ENCODE data around the gene TERC.
"Not testable (repeated sequence)": the region's sequence is repeated elsewhere in the genome, so short reads cannot be mapped to it uniquely, and the experiment has no call there.

TERC gene

GRCh38 chr3:169771497-169772304 is 6.8 kb upstream of the TERC start:
- peak; percentile 45 for FAIRE-seq

GRCh38 chr3:169769287-169770181 is 4.7 kb upstream of the TERC start, which contains the start of gene ACTRT3:
Gene ACTRT3, minus strand, starts transcription at chr3:169769561. Its CDS starts 41 bp downstream, at chr3:169769520.
- FAIRE-seq, result no peak

GRCh38 chr3:169764312-169764881 is 463 bp downstream of the TERC start:
- FAIRE-seq, result no peak

GRCh38 chr3:169760479-169760878 is 4.4 kb downstream of the TERC start:
- FAIRE-seq, result no peak

GRCh38 chr3:169759256-169759655 is 5.6 kb downstream of the TERC start:
- no peak for FAIRE-seq

- FAIRE-seq, result no peak
These were observed 6.4 kb downstream of the TERC start for GRCh38 chr3:169758359-169758994.

GRCh38 chr3:169755488-169755887 is 9.4 kb downstream of the TERC start:
- no peak for FAIRE-seq

GRCh38 chr3:169754711-169755110 is 10.1 kb downstream of the TERC start:
- no peak for FAIRE-seq

- FAIRE-seq, result no peak
These were observed 13.0 kb downstream of the TERC start for GRCh38 chr3:169751875-169752274.

- FAIRE-seq, result no peak
These were observed 14.2 kb downstream of the TERC start for GRCh38 chr3:169750665-169751064.

GRCh38 chr3:169748670-169749069 is 16.2 kb downstream of the TERC start:
- FAIRE-seq, result no peak

GRCh38 chr3:169746924-169747323 is 17.9 kb downstream of the TERC start:
- no peak for FAIRE-seq

GRCh38 chr3:169744366-169745054 is 20.4 kb downstream of the TERC start:
- FAIRE-seq, result peak; percentile 50

- FAIRE-seq, result no peak
These were observed 25.8 kb downstream of the TERC start for GRCh38 chr3:169739067-169739466.

- not testable (repeated sequence) for FAIRE-seq
These were observed 33.0 kb downstream of the TERC start for GRCh38 chr3:169731857-169732256.

GRCh38 chr3:169722724-169723123 is 42.1 kb downstream of the TERC start:
- FAIRE-seq, result no peak

- not testable (repeated sequence) for FAIRE-seq
These were observed 46.4 kb downstream of the TERC start for GRCh38 chr3:169718415-169718814.
